K562 (cell line): Measurements from ENCODE around the gene NRM. TPM values are rescaled to one million over a fixed set of nuclear protein-coding genes. Genes with fewer than 3 reads are reported as not detected.
A peak's percentile ranks its signal among the peaks of the same experiment; 100 is the strongest.

Experiments
- ARID3B ChIP-seq: fragments of 250-450 bp; sonication (Bioruptor Pico); IDR thresholded peaks from 2 replicates; pipeline ENCODE4 v1.4.0; 2020; ENCODE audit warnings: borderline replicate concordance
- BHLHE40 ChIP-seq: IDR thresholded peaks from 2 replicates; pipeline ENCODE4 v1.6.1; 2011; ENCODE audit warnings: low read length, improper control_type of control experiment
- BRD4 ChIP-seq: fragments of 200-600 bp; sonication (generic); IDR thresholded peaks from 2 replicates; pipeline ENCODE4 v1.6.1; 2017; ENCODE audit warnings: inconsistent platforms
- ERF ChIP-seq: fragments of 450-650 bp; formaldehyde crosslinking; IDR thresholded peaks from 2 replicates; pipeline ENCODE4 v1.4.0; 2020; ENCODE audit warnings: mild to moderate bottlenecking, mixed read lengths
- FOXK1 ChIP-seq: sonication (generic); formaldehyde crosslinking; IDR thresholded peaks from 2 replicates; pipeline ENCODE4 v1.8.0; 2022; ENCODE audit warnings: missing genetic modification reagents, mild to moderate bottlenecking, borderline replicate concordance
- HLTF ChIP-seq: fragments of 450-650 bp; IDR thresholded peaks from 2 replicates; pipeline ENCODE4 v1.6.1; 2016
- HSF4 ChIP-seq: fragments of 250-450 bp; sonication (Bioruptor Pico); IDR thresholded peaks from 2 replicates; pipeline ENCODE4 v2.1.2; 2022; ENCODE audit warnings: mild to moderate bottlenecking, moderate library complexity, borderline replicate concordance
- MTA3 ChIP-seq: fragments of 450-650 bp; formaldehyde crosslinking; IDR thresholded peaks from 2 replicates; pipeline ENCODE4 v1.6.1; 2017; ENCODE audit warnings: mild to moderate bottlenecking, borderline replicate concordance
- NR4A1 ChIP-seq, 2 experiments: fragments of 250-450 bp in 1 of 2; fragments of 450-650 bp in 1 of 2; sonication (Bioruptor Pico) in 1 of 2; IDR thresholded peaks; 2 replicates each; pipeline versions ENCODE4 v1.4.0 to v1.6.1; 2016 to 2020; ENCODE audit warnings: mild to moderate bottlenecking in 2 of 2, missing compliant biosample characterization in 1 of 2, missing genetic modification characterization in 1 of 2, moderate library complexity in 1 of 2
- OTX1 ChIP-seq: fragments of 450-650 bp; formaldehyde crosslinking; IDR thresholded peaks from 2 replicates; pipeline ENCODE4 v1.4.0; 2022; ENCODE audit warnings: mild to moderate bottlenecking
- PYGO2 ChIP-seq: fragments of 450-650 bp; IDR thresholded peaks from 2 replicates; pipeline ENCODE4 v1.6.1; 2016; ENCODE audit warnings: mild to moderate bottlenecking, missing genetic modification characterization, moderate library complexity, missing compliant biosample characterization
- RBM14 ChIP-seq: fragments of 200-400 bp; formaldehyde crosslinking; IDR thresholded peaks from 2 replicates; pipeline ENCODE4 v1.6.1; 2018; ENCODE audit warnings: low read depth, mild to moderate bottlenecking, low read length, moderate library complexity, borderline replicate concordance; ENCODE audit not compliant: insufficient read depth
- RCOR1 ChIP-seq, 2 experiments: IDR thresholded peaks; 2 replicates each; pipeline ENCODE4 v1.6.1; 2012; ENCODE audit warnings: low read depth in 2 of 2, low read length in 2 of 2, borderline replicate concordance in 1 of 2, improper control_type of control experiment in 1 of 2
- SMARCA5 ChIP-seq: fragments of 450-650 bp; IDR thresholded peaks from 2 replicates; pipeline ENCODE4 v1.6.1; 2016
- ZBTB12 ChIP-seq: fragments of 250-450 bp; sonication (Bioruptor Pico); IDR thresholded peaks from 2 replicates; pipeline ENCODE4 v1.4.0; 2020
- ZC3H4 ChIP-seq: sonication (generic); formaldehyde crosslinking; IDR thresholded peaks from 2 replicates; pipeline ENCODE4 v1.9.0; 2021; ENCODE audit warnings: missing genetic modification reagents, borderline replicate concordance
- ZFP1 ChIP-seq: fragments of 450-650 bp; formaldehyde crosslinking; IDR thresholded peaks from 2 replicates; pipeline ENCODE4 v1.4.0; 2020; ENCODE audit warnings: mild to moderate bottlenecking, mixed read lengths
- ZFP36 ChIP-seq: fragments of 150-350 bp; IDR thresholded peaks from 2 replicates; pipeline ENCODE4 v1.6.1; 2018; ENCODE audit warnings: low read length, low read depth; ENCODE audit not compliant: partially characterized antibody
- ZFX ChIP-seq: sonication (generic); formaldehyde crosslinking; IDR thresholded peaks from 2 replicates; pipeline ENCODE4 v1.8.0; 2022; ENCODE audit warnings: mild to moderate bottlenecking, missing genetic modification reagents, moderate library complexity
- ZKSCAN1 ChIP-seq: fragments of 150-350 bp; IDR thresholded peaks from 2 replicates; pipeline ENCODE4 v1.6.1; 2016; ENCODE audit warnings: low read depth, low read length
- ZNF3 ChIP-seq: fragments of 250-450 bp; sonication (Bioruptor Pico); IDR thresholded peaks from 2 replicates; pipeline ENCODE4 v1.5.0; 2021; ENCODE audit warnings: mild to moderate bottlenecking, moderate library complexity
- ZNF780A ChIP-seq: fragments of 250-450 bp; sonication (Bioruptor Pico); IDR thresholded peaks from 2 replicates; pipeline ENCODE4 v1.5.0; 2021; ENCODE audit warnings: mild to moderate bottlenecking
- ZSCAN32 ChIP-seq: fragments of 450-650 bp; formaldehyde crosslinking; IDR thresholded peaks from 2 replicates; pipeline ENCODE4 v1.4.0; 2020; ENCODE audit warnings: mild to moderate bottlenecking, moderate library complexity
- polyA plus RNA-seq, 8 experiments: library from polyadenylated mRNA; depleted of rRNA in 4 of 8; stranded (reverse) in 5 of 8; unstranded in 3 of 8; fragments of >200 nt; fragmentation: Nextera tagmentation in 2 of 8; fragmentation: Illumina TruSeq in 1 of 8; extraction: Ambion mirVana in 2 of 8; extraction: Trizol in 1 of 8; gene quantifications; 2 replicates each; pipeline versions ENCODE4 v1.2.1 to v1.2.3, GENCODE V29; 2011 to 2014; ENCODE audit warnings: inconsistent platforms in 1 of 8, missing spikeins in 1 of 8
- total RNA-seq, 7 experiments: library from RNA; depleted of rRNA in 6 of 7; stranded (reverse); fragments of >200 nt in 6 of 7; fragmentation: Illumina TruSeq in 2 of 7; extraction: Trizol in 2 of 7; gene quantifications; 2 replicates each; pipeline versions ENCODE4 v1.2.1 to v1.2.3, GENCODE V29; 2011 to 2021; ENCODE audit warnings: low replicate concordance in 1 of 7
- TF ChIP-seq, protein P1 (sequence below): fragments of 450-650 bp; IDR thresholded peaks from 2 replicates; pipeline ENCODE4 v1.6.1; 2017; ENCODE audit warnings: antibody characterized with exemption

The NRM gene
- total and polyA plus RNA-seq, 9 of the 15 experiments (the other 6 are each of a cell fraction or from before 2014, with no cell fraction given): 9.7 to 58.2 (median 18.1) TPM

DNA sequence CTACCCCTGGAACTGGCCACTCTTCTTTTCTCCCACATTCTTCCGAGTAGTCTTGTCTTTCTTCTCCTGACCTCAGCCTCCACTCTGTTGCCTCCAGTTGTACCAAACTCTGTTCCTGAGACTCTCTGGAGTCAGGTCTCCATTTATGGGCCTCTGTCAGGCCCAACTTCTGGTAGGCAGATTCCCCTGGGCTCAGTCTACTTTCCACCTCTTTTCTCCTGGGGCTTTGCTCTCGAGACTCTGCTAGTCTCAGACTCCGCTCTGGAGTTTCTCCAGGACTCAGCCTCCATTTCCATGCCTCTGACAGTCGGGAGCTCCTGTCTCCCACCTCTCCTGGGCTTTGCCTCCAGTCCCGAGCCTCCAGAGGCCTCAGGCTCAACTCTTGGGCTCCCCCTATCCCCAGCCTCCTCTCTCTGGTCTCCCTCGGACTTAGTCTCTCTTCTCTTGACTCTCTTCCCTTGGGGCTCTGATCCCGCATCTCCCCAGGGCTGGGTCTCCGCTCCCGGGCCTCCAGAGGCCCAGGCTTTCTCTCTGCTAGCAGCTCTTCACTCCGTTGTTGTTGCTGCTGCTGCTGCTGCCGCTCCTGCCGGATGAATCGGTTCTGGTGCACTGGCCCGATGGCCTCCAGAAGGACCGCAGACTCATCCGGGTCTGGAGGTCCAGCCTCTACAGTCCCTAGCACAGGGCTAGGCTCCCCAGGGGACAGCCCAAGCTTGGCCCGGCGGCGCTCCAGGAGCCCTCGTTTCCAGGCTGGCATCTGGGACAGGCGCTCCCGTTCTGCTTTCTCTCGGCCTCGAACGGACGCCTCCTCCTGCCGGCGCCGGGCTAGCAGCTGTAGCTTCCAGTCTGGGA, 5.4 kb downstream of the NRM start (continued):
- peak; percentile 97 for TF ChIP-seq ZFP36
- TF ChIP-seq ZBTB12 (CRISPR knock-in tag): no peak
- TF ChIP-seq ZFX: peak; percentile 60
- no peak for TF ChIP-seq ZNF780A (CRISPR knock-in tag)
- no peak for TF ChIP-seq ZC3H4 (CRISPR knock-in tag)
- TF ChIP-seq ZNF3 (CRISPR knock-in tag): no peak
- no peak for TF ChIP-seq BHLHE40
- TF ChIP-seq SMARCA5: no peak; the same call in 1 of the 2 replicates
- no peak for TF ChIP-seq RBM14
- TF ChIP-seq OTX1: no peak
- peak; percentile 42; the same call in 1 of the 2 replicates for TF ChIP-seq BRD4
- TF ChIP-seq HSF4 (CRISPR knock-in tag): 0 out of 2 replicates have a peak, but pooled peaks have one; percentile 39
- no peak for TF ChIP-seq FOXK1
- TF ChIP-seq RCOR1 (IDR thresholded peaks at IDR 0.05; ENCODE audit: borderline replicate concordance in 1 of 2, low read depth in 2 of 2, low read length in 2 of 2): peak in 1 of 2 experiments; percentile 46; a peak in 1 of 4 replicates
- no peak for TF ChIP-seq HLTF
- peak; percentile 69; the same call in 1 of the 2 replicates for TF ChIP-seq ARID3B (CRISPR knock-in tag)
- TF ChIP-seq PYGO2 (tag): no peak
- no peak for TF ChIP-seq NR4A1 (CRISPR knock-in tag; IDR thresholded peaks at IDR 0.05)
- TF ChIP-seq NR4A1 (tag; IDR thresholded peaks at IDR 0.05): no peak
- TF ChIP-seq, protein P1, sequence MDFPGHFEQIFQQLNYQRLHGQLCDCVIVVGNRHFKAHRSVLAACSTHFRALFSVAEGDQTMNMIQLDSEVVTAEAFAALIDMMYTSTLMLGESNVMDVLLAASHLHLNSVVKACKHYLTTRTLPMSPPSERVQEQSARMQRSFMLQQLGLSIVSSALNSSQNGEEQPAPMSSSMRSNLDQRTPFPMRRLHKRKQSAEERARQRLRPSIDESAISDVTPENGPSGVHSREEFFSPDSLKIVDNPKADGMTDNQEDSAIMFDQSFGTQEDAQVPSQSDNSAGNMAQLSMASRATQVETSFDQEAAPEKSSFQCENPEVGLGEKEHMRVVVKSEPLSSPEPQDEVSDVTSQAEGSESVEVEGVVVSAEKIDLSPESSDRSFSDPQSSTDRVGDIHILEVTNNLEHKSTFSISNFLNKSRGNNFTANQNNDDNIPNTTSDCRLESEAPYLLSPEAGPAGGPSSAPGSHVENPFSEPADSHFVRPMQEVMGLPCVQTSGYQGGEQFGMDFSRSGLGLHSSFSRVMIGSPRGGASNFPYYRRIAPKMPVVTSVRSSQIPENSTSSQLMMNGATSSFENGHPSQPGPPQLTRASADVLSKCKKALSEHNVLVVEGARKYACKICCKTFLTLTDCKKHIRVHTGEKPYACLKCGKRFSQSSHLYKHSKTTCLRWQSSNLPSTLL: no peak
- TF ChIP-seq ZKSCAN1: no peak
- 0 out of 2 replicates have a peak, but pooled peaks have one; percentile 43 for TF ChIP-seq ZFP1 (CRISPR knock-in tag)
- TF ChIP-seq MTA3: no peak; the same call in 1 of the 2 replicates
- no peak for TF ChIP-seq ERF (CRISPR knock-in tag)
- no peak for TF ChIP-seq ZSCAN32 (CRISPR knock-in tag)
